Measurements from ENCODE around the gene TMCO4. TPM values are rescaled to one million over a fixed set of nuclear protein-coding genes. Genes with fewer than 3 reads are reported as not detected.

The TMCO4 gene
- total RNA-seq, 1 donor from 2014 or later: 10.2 TPM

- TF ChIP-seq, protein P1, sequence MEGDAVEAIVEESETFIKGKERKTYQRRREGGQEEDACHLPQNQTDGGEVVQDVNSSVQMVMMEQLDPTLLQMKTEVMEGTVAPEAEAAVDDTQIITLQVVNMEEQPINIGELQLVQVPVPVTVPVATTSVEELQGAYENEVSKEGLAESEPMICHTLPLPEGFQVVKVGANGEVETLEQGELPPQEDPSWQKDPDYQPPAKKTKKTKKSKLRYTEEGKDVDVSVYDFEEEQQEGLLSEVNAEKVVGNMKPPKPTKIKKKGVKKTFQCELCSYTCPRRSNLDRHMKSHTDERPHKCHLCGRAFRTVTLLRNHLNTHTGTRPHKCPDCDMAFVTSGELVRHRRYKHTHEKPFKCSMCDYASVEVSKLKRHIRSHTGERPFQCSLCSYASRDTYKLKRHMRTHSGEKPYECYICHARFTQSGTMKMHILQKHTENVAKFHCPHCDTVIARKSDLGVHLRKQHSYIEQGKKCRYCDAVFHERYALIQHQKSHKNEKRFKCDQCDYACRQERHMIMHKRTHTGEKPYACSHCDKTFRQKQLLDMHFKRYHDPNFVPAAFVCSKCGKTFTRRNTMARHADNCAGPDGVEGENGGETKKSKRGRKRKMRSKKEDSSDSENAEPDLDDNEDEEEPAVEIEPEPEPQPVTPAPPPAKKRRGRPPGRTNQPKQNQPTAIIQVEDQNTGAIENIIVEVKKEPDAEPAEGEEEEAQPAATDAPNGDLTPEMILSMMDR (conservative IDR thresholded peaks at IDR 0.05): no peak
- no peak overlapping the region for H3K27ac Mint-ChIP-seq
- H3K36me3 Mint-ChIP-seq: no peaks in the 10 kb centered on the region
- H3K27me3 Mint-ChIP-seq: no peaks in the 10 kb centered on the region
- no peak overlapping the region for H3K4me3 Mint-ChIP-seq
- no peak for DNase-seq (ENCODE audit: extremely low spot score, unreplicated experiment)
- no peaks in the 10 kb centered on the region for H3K9me3 Mint-ChIP-seq
- H3K4me1 Mint-ChIP-seq (ENCODE audit: unreplicated experiment): no peaks in the 10 kb centered on the region
These were observed 109.4 kb downstream of the TMCO4 start for GRCh38 chr1:19690342-19690741.

GRCh38 chr1:19689856-19690255, 109.9 kb downstream of the TMCO4 start:
- H3K36me3 Mint-ChIP-seq: no peaks in the 10 kb centered on the region
- DNase-seq (ENCODE audit: extremely low spot score, unreplicated experiment): no peak
- H3K4me3 Mint-ChIP-seq: no peak overlapping the region
- no peak overlapping the region for H3K27ac Mint-ChIP-seq
- H3K27me3 Mint-ChIP-seq: no peaks in the 10 kb centered on the region
- TF ChIP-seq, protein P1 (conservative IDR thresholded peaks at IDR 0.05): no peak
- no peaks in the 10 kb centered on the region for H3K9me3 Mint-ChIP-seq
- no peaks in the 10 kb centered on the region for H3K4me1 Mint-ChIP-seq (ENCODE audit: unreplicated experiment)

- H3K27me3 Mint-ChIP-seq: no peaks in the 10 kb centered on the region
- TF ChIP-seq, protein P1 (conservative IDR thresholded peaks at IDR 0.05): no peak
- no peaks in the 10 kb centered on the region for H3K36me3 Mint-ChIP-seq
- H3K27ac Mint-ChIP-seq: no peak overlapping the region
- no peaks in the 10 kb centered on the region for H3K9me3 Mint-ChIP-seq
- H3K4me3 Mint-ChIP-seq: no peak overlapping the region
- DNase-seq (ENCODE audit: extremely low spot score, unreplicated experiment): no peak
- H3K4me1 Mint-ChIP-seq (ENCODE audit: unreplicated experiment): no peaks in the 10 kb centered on the region
These were observed 110.5 kb downstream of the TMCO4 start for GRCh38 chr1:19689085-19689757.

DNA sequence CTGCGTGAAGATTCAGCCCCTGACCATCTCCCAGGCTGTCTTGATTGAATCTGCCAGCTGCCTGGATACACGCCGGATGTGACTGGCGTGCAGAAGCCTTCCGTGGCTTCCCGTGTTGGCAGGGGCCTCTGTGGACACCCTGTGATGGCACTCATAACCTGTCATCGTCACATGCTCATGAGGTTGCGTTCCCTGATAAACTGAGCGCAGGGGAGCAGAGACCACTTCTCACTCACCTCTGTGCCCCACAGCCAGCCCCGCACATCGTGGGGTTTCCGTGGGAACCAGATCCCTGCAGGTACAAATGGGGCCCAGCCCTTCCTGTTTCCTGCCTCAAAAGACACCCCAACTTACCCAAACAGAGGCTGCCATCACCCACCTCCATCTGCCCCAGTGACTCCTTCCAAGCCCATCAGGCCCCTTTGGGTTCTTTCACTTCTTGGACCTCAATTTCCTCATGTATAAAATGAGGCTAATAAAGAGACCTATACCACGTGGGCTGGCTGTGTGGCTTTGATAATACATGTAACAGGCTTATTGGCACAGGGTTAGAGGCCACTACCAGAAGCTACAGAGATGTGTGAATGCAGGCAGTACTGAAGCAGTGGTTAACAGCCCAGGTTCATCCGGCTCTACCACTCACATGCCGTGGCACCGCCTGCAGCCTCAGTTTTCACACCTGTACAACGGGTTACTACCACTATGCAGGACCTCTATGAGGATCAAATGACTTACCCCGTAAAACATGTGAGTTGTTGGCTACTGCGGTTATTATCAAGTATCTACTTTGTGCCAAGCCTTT, 111.5 kb downstream of the TMCO4 start:
- H3K4me3 Mint-ChIP-seq: no peak overlapping the region
- H3K4me1 Mint-ChIP-seq (ENCODE audit: unreplicated experiment): no peaks in the 10 kb centered on the region
- H3K27me3 Mint-ChIP-seq: no peaks in the 10 kb centered on the region
- H3K36me3 Mint-ChIP-seq: no peaks in the 10 kb centered on the region
- no peak overlapping the region for H3K27ac Mint-ChIP-seq
- no peak for DNase-seq (ENCODE audit: extremely low spot score, unreplicated experiment)
- H3K9me3 Mint-ChIP-seq: no peaks in the 10 kb centered on the region
- TF ChIP-seq, protein P1 (conservative IDR thresholded peaks at IDR 0.05): no peak

DNA sequence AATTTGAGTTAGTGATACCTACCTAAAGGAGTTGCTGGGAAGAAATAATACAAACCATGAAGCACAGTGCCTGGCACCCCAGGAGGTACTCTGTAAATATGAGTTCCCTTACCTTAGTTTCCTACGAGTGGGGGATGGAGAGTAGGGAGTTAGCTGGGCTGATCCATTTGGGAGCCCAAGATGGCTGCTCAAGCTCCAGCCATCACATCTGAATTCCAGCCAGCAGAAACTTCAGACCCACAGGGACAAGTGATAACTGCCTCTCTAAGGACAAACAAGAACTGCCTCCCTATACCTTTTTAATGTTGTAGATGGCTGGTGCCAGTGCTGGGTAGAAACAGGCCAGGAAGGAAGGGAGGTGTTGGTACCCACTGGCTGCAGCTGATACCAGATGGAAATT, 112.3 kb downstream of the TMCO4 start:
- TF ChIP-seq, protein P1 (conservative IDR thresholded peaks at IDR 0.05): no peak
- Mint-ChIP-seq H3K4me3 (no peak overlapping the region), H3K27me3 (no peaks in the 10 kb centered on the region), H3K36me3 (no peaks in the 10 kb centered on the region), H3K9me3 (no peaks in the 10 kb centered on the region), H3K27ac (no peak overlapping the region), H3K4me1 (ENCODE audit: unreplicated experiment) (no peaks in the 10 kb centered on the region)
- no peak for DNase-seq (ENCODE audit: extremely low spot score, unreplicated experiment)
